Mucosa of descending colon (tissue), 3 donors: ENCODE data around the gene NEUROG1. TPM values are rescaled to one million over a fixed set of nuclear protein-coding genes. Genes with fewer than 3 reads are reported as not detected.
"Not testable (repeated sequence)": the region's sequence is repeated elsewhere in the genome, so short reads cannot be mapped to it uniquely, and the experiment has no call there.

ENCODE experiments used
- ATAC-seq: fragments of 200-7000 bp; cut with Tn5 transposase; one replicate; pipeline ENCODE4 v1.9.1; 2020; ENCODE audit warnings: mild to moderate bottlenecking, moderate library complexity
- DNase-seq, 3 donors: peaks; one replicate each; pipeline ENCODE4 v3.0.0-alpha.2; 2020
- H3K36me3 ChIP-seq: fragments of 200-600 bp; one replicate; pipeline ENCODE4 v1.8.0; 2021; ENCODE audit warnings: low read depth, mild to moderate bottlenecking
- H3K4me1 ChIP-seq: fragments of 200-600 bp; one replicate; pipeline ENCODE4 v1.8.0; 2021; ENCODE audit warnings: low read depth, mild to moderate bottlenecking
- H3K4me3 ChIP-seq: fragments of 200-600 bp; one replicate; pipeline ENCODE4 v1.8.0; 2021; ENCODE audit warnings: mild to moderate bottlenecking
- H3K9me3 ChIP-seq: fragments of 200-600 bp; one replicate; pipeline ENCODE4 v1.8.0; 2021; ENCODE audit warnings: mild to moderate bottlenecking
- CTCF ChIP-seq: fragments of 200-600 bp; IDR thresholded peaks from one replicate; pipeline ENCODE4 v1.8.0; 2022; ENCODE audit warnings: antibody characterized with exemption, mild to moderate bottlenecking
- intact Hi-C, 2 donors: fragments of 100-400 bp; cut with DNase I in 1 of 2; cut with micrococcal nuclease in 1 of 2; formaldehyde crosslinking; loops; one replicate each; pipeline versions ENCODE4 v1.11.0 to v1.11.1; 2022; cut with DNase I, micrococcal nuclease
- total RNA-seq, 3 donors: library from RNA; stranded (reverse); fragmentation: NEBNext Ultra II Directional in 2 of 3; extraction: Animal tissue kit (Norgen Biotek cat#: 25700) in 2 of 3; gene quantifications; one replicate each; pipeline versions ENCODE4 v1.2.1 to v1.2.4, GENCODE V29; 2021 to 2023
- donor health status: DM: no; HTN: no; CAD: no; lungs with moderate emphysema.
- donor health status: DM: no; HTN: no; CAD: no.
- donor health status: DM: no; HTN: yes; CAD: no.

Gene NEUROG1
- total RNA-seq, 3 donors from 2014 or later, result not detected

GRCh38 chr5:135534609-135535419 is 950 bp downstream of the NEUROG1 start:
- intact Hi-C loops, result no loop called here
- Histone ChIP-seq H3K36me3 (no peaks in the 10 kb centered on the region), H3K4me3 (no peak overlapping the region), H3K9me3 (no peaks in the 10 kb centered on the region), H3K4me1 (peaks cover 11% of the 10 kb centered on the region)
- DNase-seq (no peak), ATAC-seq (no peak)
- TF ChIP-seq CTCF, result no peak

GRCh38 chr5:135533794-135534193 is 2.0 kb downstream of the NEUROG1 start:
- no peak overlapping the region for H3K4me3 ChIP-seq
- intact Hi-C loops, result no loop called here
- ATAC-seq (no peak), DNase-seq (no peak)
- H3K36me3 ChIP-seq, result no peaks in the 10 kb centered on the region
- H3K4me1 ChIP-seq, result peaks cover 11% of the 10 kb centered on the region
- H3K9me3 ChIP-seq, result no peaks in the 10 kb centered on the region
- no peak for TF ChIP-seq CTCF

- TF ChIP-seq CTCF, result no peak
These were observed 2.4 kb downstream of the NEUROG1 start for GRCh38 chr5:135533334-135533733.

GRCh38 chr5:135529576-135529975 is 6.2 kb downstream of the NEUROG1 start:
- H3K4me3 ChIP-seq, H3K9me3 ChIP-seq, intact Hi-C loops, DNase-seq, H3K36me3 ChIP-seq, ATAC-seq, H3K4me1 ChIP-seq: not testable (repeated sequence)

More at GRCh38 chr5:135533334-135533733, 2.4 kb downstream of the NEUROG1 start:
- DNase-seq (no peak), ATAC-seq (no peak)
- intact Hi-C loops, result no loop called here
- Histone ChIP-seq H3K9me3 (no peaks in the 10 kb centered on the region), H3K4me3 (no peak overlapping the region), H3K4me1 (peaks cover 11% of the 10 kb centered on the region), H3K36me3 (no peaks in the 10 kb centered on the region)

GRCh38 chr5:135526924-135527323 is 8.8 kb downstream of the NEUROG1 start:
- no peaks in the 10 kb centered on the region for H3K36me3 ChIP-seq
- ATAC-seq (no peak), DNase-seq (no peak)

More at GRCh38 chr5:135526924-135527323, 8.8 kb downstream of the NEUROG1 start:
- intact Hi-C loops, result no loop called here
- no peak for TF ChIP-seq CTCF
- Histone ChIP-seq H3K4me1 (no peaks in the 10 kb centered on the region), H3K4me3 (no peak overlapping the region), H3K9me3 (no peaks in the 10 kb centered on the region)
